NCI-H1436 (cell line): ENCODE results near the gene SLC1A7.

ENCODE experiments used
- DNase-seq: peaks from one replicate; lab custom pipeline; 2025; lab: John Stamatoyannopoulos, UW

The SLC1A7 gene

DNA sequence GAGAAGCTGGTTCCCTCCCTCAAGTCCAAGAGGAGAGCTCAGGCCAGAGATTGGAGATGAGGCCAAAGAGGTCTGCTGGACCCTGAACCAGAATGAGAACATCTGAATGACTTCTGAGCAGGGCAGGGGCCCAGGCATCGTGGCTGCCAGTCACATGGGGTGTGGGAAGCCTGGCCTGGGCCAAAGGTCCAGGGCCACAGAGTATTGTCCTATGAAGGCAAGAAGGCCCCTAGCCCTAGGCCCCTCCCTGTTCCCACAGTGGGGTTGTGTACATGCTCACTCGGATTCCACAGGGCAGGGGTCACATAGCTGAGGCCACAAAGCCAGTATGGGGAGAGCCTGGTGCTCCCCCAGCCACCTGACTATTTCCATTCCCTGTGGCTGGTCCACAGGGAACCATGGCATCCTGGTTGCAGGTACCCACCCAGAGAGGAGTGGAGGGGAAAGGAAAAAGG is 18.5 kb upstream of the SLC1A7 start:
- no peak for DNase-seq

GRCh38 chr1:53158900-53159299 is 16.5 kb upstream of the SLC1A7 start:
- DNase-seq, result no peak

DNA sequence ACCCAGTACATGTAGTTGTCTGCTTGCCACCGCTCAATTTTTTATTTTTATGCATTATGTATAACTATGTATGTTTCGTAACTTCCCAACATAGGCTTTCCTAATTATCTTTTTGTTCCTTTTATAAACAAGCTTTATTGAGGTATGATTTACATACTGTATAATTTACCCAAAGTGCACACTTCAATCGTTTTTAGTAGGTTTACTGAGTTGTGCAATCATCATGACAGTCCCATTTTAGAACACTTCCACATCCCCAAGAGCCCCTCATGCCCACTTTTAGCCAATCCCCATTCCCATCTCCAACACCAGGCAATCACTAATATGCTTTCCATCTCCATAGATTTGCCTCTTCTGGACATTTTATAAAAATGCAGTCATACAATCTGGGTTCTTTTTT is 14.3 kb upstream of the SLC1A7 start:
- DNase-seq, result no peak

DNA sequence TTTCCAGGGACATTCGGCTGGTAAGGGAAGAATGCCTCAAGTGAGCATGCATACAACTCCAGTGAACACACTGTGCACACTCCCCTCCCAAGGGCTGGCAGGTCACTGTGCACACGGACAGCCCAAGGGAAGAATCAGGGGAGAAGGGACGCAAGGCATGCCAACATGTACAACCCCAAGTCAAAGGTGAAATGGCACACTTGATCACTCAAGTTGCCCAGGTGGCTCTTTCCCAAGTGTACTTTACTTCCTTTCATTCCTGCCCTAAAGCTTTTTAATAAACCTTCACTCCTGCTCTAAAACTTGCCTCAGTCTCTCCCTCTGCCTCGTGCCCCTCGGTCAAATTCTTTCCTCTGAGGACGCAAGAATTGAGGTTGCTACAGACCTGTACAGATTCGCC is 13.5 kb upstream of the SLC1A7 start:
- DNase-seq, result no peak

DNA sequence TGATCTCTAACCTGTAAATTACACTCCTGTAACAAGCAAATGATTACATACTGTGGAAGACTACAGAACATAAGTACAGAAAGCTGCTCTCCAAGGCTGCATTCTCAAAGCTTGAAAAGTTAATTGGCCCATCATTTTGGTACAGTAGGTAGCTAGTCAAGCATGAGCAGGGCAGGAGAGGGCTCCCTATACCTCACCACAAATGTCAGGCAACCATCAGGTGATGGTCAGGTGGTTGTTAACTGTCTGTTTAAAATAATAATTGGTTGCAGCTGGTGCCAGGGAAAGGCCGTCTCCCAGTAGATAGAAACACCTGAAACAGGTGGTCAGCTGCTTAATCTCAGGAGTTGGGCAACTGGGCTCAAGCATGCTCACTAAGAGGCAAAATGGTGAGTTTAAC is 13.1 kb upstream of the SLC1A7 start:
- DNase-seq, result no peak

DNA sequence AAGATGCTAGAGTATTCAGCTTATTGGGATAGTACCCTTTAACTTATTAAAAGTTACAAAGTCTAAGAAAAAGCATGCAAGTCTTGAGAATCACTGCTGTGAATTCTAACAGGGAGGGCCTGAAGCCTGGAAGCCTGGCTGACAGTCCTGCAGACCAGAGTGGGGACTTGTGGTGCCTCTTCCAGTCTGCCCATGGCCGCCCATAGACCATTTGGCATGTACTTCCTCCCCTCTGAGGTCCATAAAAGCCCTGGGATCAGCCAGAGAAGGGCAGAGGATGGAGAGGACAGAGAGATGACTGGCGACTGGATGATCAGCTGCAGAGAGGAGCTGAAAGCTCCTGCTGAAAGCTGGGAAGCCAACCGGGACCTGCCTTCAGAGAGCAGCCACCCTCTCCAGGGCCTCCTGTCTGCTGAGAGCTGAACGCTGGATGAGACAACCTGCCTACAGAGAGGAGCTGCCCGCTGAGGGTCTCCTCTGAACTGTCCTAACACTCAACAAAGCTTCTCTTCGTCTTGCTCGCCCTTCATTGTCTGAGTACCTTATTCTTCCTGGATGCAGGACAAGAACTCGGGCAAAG is 12.5 kb upstream of the SLC1A7 start:
- DNase-seq, result no peak

- no peak for DNase-seq
Observed at GRCh38 chr1:53153752-53154151, 11.3 kb upstream of the SLC1A7 start.

DNA sequence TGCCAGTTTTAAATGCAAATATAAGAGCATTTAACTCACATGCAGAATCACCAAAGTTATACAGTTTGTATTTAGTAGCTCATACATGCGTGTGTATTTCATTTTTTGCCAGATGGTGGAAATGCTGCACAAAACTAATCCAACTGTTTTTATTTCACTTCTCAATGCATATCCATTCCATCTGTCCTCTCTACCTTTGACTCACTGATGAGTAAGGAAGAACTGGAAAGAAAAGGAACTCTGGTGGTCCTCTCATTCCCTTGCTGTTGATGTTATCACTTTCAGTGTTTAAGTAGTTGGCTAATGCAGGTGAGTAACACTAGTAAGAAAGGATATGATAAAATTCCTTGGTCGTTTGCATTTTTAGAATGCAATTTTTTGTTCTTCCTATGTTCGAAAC is 5.7 kb upstream of the SLC1A7 start:
- no peak for DNase-seq

DNA sequence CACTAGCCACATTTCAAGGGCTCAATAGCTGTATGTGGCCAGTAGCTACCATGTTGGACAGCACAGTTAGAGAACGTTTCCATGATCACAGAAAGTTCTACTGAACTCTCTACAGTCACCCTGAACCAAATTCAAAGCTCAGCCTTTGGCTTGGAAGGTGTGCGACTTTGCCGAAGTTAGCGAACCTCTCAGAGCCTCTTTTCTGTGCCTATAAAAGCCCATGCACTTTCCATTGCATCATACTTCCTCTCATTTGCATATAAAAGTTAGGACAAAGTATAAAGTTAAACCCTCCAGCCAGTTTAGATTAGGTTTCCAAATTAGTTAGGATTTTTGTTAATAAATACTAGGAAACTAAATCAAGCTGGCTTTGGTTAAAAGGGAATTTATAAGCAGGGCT is 4.7 kb upstream of the SLC1A7 start:
- no peak for DNase-seq

- DNase-seq, result no peak
Observed at GRCh38 chr1:53145942-53146708, 3.7 kb upstream of the SLC1A7 start.

GRCh38 chr1:53145619-53145941 is 3.1 kb upstream of the SLC1A7 start:
- DNase-seq, result no peak

- DNase-seq, result no peak
Observed at GRCh38 chr1:53145051-53145600, 2.7 kb upstream of the SLC1A7 start.

DNA sequence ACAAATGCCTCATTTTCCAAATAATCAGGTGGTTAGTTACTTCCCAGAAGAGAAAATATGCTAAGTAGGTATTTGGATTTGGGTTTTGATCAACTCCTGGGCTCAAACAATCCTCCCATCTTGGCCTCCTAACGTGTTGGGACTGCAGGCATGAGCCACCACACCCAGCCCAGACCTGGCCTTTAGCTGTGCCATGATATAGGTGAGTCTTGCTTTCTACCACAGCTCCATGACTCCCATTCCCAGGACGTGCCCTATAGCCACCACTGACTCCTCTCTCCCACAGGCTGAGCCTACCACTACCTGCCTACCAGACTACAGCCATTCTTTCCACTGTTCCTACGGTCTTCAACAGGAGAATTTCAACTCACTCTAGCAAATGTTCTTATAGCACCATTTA is 1.8 kb upstream of the SLC1A7 start:
- DNase-seq, result no peak

DNA sequence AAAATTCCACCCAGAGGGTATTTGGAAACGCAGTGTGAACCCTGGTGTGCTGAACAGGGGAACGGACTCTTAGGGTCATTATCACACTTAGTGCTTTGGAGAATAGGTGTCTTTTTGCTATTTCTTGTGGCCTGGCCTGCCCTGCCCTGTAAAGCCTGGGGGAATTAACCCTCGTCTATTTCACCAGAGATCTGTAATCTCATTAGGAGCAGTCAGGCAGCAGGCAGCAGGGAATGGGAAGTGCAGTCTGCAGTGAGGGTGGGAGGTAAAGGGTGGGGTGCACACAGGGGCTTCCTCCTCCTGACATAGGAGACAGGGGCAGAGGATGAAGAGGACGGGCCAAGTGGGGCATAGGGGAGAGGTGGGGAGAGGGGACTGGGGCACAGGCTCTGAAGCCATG is 1.1 kb upstream of the SLC1A7 start:
- no peak for DNase-seq

DNA sequence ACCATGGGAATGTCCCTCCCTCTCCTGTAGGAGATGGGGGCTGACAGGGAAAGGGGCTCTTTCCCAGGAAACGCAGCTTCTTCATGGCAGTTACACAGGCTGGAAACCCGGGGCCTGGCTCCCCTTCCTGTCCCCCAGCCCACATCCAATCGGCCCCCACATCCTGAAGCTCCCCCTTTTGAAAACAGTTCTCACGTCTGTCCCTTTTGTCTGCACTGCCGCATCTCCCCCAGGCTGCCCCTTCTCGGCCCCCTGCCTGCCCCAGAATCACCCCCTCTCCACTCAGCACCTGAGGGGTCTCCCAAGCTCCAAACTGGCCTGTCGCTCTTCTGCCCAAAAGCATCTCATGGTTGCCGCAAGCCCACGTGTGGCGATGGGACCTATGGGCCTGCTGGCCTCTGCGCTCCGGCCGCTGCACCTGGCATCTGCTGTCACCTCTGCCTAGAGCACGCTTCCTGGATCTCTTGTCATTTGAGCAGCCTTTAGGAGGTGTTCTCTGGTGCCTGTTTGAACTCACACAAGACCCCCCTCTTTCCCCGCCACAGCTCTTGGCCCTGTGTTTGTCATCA is 867 bp downstream of the SLC1A7 start:
- no peak for DNase-seq

GRCh38 chr1:53140451-53140850 is 2.0 kb downstream of the SLC1A7 start:
- DNase-seq, result no peak

DNA sequence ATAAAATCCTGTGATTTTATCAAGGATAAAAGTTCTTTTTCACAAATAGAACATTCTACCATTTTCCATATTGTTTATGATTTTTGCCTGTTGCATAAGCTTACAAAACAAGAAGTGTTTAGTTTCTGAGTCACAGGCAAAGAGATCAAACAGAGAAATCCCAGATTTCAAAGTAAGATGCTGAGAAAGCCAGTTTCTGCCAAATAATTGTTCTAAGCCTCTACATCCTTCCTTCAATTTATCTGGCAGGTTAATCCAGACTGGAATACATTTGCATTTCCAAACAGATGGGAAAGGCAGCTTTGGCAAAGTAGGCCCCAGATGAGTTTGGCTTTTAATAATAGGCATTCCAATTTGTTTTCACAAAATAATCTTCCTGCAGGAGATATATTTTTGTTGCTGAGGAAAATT is 2.5 kb downstream of the SLC1A7 start:
- no peak for DNase-seq

- no peak for DNase-seq
Observed at GRCh38 chr1:53138991-53139884, 3.2 kb downstream of the SLC1A7 start.

- DNase-seq, result no peak
Observed at GRCh38 chr1:53137729-53138128, 4.7 kb downstream of the SLC1A7 start.

DNA sequence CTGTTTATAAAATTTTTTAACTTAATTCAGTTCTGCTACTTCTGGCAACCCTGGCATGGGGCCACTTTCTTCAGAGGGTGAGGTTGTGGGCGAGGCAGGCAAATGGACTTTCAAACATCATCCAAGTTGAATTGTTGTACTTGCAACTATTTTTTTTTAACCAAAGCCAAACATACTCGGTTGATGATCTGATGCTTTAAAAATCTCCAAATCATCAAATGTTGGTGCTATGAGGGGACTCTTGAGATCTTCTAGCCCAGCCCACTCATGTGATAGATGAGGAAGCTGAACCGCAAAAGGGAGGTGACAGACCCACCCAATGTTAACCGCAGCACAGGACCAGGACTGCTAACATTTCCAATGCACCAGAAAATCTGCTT is 6.7 kb downstream of the SLC1A7 start:
- no peak for DNase-seq

GRCh38 chr1:53134961-53135734 is 7.3 kb downstream of the SLC1A7 start:
- no peak for DNase-seq

- no peak for DNase-seq
Observed at GRCh38 chr1:53134042-53134485, 8.4 kb downstream of the SLC1A7 start.
